Kidney capillary endothelial cell (primary cell): ENCODE data around the gene CAMTA1.
"Not testable (repeated sequence)": the region's sequence is repeated elsewhere in the genome, so short reads cannot be mapped to it uniquely, and the experiment has no call there.

Experiments
- DNase-seq: peaks from one replicate; pipeline ENCODE4 v3.0.0-alpha.2; 2018; ENCODE audit warnings: low spot score

CAMTA1 gene

DNA sequence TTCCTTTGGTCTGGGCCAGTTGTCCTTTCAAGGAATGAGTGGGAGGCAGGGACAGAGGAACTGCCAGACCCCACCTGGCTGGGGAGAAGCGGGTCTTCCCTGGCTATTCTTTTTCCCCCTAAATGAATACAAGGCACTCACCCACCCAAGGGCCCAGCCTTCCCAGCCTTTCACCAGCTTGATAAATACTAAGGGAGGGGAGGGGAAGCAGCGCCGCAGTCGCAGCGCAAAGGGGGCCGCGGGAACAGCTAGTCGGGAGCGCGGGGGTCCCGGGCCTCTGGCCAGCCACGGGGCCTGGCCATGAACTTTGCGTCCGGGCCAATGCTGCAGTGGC lies 894.6 kb downstream of the CAMTA1 start:
- DNase-seq, result no peak

DNA sequence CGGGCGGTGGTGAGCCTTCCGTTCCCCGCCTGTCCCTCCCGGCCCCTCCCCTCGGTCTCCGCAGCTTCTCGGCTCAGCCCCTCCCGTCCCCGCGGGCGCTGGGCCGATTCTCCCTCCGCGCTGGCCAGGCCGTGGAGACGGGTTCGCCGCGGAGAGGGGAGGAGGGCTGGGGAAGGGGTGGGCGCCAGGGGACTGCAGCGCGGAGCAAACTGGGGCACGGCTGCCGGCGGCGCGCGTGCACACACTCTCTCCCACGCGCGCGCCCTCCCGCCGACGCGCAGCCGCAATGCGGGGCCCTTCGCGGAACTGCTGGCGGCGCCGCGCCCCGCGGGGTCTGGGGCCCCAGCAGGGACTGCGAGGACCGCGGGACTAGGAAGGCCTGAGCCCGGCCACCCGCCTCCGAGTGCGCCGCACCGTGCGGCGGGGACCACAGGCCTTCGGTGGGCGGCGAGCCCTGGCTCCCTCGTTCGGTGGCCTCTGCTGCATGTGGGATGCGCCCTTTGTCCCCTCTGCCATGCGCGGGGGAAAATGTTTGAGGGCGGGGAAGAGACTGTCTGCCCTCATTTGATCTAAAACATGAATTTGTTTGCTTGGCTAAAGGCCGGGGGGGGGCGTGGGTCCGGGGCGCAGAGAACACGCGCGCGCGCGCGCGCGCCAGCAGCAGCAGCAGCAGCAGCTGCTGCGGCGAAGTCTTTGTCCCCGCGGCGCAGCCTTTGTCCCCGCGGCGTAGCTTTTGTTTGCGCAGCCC lies 895.1 kb downstream of the CAMTA1 start:
- peak; percentile 46 for DNase-seq

DNA sequence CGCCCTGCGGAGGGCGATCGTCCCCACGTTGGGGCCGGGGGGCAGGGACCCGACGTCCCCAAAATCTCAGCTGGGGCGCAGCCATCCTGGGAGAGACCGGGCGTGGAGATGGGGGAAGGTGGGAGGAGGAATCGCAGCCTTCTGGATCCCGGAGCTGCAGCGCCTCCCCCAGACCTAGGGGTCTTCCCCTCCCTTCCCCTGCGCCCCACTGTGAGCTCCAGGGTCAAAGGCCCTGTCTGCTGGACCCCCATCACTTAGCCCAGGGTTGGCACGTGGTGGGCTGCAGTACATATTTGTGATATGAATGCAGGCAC lies 895.7 kb downstream of the CAMTA1 start:
- DNase-seq, result no peak

DNA sequence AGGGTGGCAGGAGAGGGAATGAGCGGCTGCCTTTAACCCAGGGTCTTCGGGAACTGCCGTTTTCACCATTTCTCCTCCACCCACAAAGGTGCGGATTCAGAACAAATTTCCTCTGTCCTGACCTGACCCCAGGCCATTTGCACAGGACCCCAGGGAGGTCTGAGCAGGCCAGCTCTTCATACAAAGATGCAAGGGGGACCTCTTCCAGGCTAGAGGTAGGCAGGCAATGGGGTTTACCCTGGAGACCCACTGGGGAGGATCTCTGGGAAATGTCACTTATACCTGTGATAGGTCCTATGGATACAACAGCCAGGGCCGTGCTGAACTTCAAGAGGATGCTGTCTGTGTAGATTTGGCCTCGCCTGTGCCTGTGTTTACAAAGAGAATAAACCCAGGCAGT lies 896.1 kb downstream of the CAMTA1 start:
- no peak for DNase-seq

DNA sequence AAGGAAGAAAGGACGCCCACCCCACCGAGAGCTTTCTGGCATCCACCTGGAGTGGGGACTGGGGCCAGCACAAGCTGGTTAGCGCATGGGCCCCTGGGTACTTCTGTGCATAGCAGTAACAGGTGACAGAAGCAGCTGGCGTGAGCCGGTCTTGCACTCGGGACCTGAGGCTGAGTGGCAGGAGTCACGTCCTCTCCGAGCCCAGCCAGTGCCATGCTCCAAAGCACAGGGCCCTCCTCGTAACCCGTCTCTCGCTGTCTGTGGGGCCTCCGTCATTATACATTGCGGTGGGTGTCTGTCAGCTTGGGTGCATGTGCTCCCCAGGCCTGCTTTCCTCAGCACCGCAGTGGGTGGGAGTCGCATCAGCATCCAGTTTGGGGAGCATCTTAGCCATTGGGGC lies 898.3 kb downstream of the CAMTA1 start:
- no peak for DNase-seq

DNA sequence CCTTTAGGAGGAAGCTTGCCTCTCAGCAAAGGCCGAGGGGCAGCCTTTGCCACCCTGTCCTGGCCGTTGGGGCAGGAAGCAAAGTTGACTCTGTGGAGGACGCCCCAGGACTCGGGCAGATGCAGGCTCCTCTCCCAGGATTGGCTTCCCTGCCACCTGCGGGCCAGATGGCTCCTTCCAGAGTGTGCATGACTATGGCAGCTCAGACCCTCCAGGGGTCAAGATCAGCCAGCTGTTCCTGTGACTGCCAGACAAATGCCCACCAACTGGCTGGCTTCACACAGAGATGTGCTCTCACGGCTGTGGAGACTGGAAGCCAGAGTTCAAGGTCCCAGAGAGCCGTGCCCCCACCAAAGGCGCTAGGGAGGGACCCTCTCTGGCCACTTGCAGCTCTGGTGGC lies 898.9 kb downstream of the CAMTA1 start:
- no peak for DNase-seq

DNA sequence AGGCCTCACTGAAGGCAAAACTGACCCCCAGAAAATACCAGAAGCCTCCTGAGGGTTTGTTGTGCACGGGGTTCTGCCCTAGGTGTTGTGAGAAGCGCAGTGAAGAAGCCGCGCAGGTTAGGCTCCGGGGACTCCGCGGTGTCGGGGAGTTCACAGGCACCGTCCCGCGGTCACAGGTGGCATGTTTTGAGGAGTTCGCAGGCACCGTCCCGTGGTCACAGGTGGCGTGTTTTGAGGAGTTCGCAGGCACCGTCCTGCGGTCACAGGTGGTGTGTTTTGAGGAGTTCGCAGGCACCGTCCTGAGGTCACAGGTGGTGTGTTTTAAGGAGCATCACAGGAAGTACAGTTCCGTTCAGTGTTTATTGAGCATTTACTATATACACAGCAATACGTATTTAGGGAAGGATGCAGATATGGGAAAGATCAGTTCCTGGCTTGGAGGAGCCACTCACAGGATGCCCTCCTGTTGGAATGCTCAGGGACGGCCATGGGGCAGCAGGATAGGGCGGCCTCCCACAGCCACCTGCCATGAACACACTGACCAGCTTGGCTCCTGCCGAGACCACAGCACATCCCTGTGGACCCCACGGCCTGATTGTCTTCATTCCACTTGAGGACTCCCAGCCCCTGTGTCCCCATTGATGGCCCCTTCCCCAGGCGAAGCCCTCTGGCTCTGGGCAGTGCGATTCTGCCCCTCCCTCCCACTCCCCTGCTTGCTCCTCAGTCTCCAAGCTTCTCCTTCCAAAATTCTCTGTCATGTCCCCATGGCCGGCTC lies 899.8 kb downstream of the CAMTA1 start:
- no peak for DNase-seq

DNA sequence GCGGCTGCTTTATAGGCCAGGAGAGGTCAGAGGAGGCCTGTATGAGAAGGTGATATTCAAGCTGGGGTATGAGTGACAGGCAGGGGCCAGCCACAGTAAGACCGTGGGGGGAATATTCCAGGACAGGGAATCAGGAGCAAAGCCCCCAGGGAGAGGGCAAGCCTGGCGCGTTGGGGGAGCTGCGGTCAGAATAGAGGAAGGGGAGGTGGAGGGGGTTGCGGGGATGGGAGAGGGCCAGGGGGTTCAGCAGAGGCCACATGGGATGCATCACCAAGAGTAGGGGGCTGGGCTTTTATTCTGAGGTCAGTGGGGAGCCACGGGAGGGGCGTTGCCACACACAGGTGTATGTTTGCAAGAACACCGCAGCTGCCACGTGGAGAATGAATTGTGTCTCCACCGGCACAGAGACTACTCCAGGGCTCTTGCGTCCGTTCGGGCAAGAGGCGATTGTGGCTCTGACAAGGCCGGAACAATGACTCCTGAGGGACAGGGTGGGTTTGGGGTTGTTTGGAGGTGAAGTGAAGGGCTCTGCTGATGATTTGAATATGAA lies 901.1 kb downstream of the CAMTA1 start:
- DNase-seq, result no peak

DNA sequence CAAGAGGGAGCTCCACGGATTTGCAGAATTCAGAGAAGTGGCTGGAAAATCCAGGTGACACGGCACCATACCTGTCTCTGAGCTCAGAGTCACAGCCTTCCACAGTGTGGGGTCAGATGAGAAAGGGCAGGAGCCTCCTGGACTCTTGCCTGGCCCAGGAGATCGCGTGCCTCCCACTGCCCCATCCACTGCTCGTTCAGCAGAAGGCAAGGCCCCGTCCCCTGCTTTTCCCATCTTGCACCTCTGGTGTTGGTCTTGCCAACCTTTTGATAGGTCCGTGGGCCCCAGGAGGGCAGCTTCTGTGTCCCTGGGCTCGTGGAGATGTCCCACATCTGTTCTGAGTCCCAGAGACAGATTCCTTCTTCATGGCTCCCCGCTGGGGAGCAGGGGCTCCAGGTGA lies 902.2 kb downstream of the CAMTA1 start:
- DNase-seq, result no peak

DNA sequence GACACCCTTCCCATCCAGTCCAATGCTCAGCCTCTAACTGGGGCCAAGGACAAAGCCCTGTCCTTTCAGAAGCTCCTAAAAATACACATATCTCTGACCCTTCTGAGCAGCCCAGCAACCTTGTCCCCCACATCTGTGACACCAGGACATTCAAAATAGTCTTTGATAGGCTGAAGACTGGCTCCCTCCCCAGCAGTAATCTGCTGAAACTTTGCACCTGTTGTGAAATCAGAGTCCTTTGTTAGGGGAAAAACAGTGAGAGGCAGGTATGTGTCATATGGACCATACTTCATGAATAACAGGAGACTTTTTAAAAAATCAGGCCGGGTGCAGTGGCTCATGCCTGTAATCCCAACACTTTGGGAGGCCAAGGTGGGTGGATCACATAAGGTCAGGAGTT lies 903.4 kb downstream of the CAMTA1 start:
- no peak for DNase-seq

DNA sequence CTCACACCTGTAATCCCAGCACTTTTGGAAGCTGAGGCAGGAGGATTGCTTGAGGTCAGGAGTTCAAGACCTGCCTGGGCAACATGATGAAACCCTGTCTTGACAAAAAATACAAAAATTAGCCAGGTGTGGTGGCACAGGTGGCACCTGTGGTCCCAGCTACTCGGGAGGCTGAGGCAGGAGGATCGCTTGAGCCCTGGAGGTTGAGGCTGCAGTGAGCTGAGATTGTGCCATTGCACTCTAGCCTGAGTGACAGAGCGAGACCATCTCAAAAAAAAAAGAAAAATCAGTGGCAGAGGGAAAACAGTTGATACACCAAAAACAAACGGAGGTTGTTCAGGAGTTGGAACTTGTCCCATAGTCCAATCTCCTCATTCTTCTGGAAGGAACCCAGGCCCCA lies 904.1 kb downstream of the CAMTA1 start:
- DNase-seq, result not testable (repeated sequence)

DNA sequence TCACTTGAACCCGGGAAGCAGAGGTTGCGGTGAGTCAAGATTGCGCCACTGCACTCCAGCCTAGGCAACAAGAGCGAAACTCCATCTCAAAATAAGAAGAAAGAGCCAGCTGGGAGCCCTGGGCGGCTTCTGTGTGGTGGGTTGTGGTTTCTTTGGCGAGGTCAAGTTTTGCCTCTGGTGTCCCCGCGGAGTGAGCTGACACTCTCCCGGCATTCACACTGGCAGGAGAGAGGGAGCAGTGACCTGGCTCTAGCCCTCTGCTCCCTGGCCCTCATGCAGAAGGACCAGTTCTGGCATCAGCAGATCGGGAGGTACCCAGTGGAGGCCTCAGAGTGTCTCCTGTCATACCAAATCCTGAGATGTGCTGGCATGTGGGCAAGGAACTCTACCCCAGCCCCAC lies 904.8 kb downstream of the CAMTA1 start:
- DNase-seq, result no peak

DNA sequence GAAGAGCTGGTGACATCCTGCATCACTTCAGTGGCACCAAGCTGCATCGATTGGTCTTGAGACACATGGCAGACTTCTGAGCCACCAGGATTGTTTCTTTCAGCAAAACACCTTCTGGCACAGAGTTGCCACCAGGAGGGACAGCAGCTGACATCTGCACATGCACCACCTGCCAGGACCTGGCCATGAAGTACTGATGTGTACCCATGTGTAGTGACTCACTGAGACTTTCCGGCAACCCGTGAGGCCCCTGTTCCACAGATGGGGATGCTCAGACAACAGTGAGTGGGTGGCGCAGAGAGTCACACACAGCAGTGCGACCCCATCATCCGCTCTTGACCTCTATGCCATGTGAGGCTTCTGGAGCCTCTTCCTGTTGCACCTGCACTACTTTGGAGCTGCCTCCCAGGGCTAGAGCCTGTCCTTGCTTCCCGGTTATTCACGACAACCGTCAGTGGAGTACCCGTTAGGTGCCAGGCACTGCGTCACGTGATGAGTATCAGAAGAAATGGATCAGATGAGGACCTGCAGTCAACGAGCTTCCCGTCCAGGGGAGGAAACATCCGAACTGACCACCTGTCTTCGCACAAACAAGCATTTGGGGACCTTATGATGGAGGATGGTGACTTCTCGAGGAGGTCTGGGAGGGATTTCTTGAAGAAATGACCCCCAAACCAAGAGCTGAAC lies 905.4 kb downstream of the CAMTA1 start:
- DNase-seq, result no peak

DNA sequence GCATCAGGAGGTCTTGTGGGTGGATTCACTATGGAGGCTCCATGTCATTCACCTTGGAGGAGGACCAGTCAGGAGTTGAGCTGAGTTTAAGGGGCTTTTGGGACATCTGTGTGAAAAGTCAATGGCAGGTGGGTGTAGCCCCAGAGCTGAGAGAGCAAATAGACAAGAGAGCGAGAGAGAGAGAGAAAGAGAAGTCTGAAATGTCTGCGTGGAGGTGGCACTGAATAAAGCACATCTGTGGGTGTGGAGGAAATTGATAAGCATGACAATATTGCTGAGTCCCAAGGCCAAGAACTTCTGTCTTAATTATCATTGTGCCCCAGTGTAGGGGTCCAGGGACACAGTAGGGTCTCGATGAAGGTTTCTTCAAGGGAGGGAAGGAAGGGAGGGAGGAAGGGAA lies 906.3 kb downstream of the CAMTA1 start:
- DNase-seq, result no peak

DNA sequence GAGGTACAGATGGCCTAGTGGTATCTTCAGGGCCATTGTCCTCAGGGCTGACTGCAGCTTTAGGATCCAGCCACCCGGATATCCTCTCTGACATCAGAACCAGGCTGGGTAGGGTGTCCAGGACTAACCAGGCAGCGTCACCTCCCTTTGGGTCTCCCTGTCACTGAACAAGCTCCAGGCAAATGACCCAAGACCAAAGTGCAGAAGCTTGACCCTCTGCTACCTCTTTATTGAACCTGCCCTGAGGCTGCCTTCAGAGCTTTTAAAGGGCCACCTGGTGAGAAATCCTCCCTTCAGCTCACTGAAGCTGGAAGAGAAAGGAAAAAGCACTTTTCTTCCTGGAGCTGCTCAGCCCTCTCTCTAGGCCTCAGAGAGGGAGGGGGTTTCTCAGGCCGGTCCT lies 906.8 kb downstream of the CAMTA1 start:
- DNase-seq, result no peak

DNA sequence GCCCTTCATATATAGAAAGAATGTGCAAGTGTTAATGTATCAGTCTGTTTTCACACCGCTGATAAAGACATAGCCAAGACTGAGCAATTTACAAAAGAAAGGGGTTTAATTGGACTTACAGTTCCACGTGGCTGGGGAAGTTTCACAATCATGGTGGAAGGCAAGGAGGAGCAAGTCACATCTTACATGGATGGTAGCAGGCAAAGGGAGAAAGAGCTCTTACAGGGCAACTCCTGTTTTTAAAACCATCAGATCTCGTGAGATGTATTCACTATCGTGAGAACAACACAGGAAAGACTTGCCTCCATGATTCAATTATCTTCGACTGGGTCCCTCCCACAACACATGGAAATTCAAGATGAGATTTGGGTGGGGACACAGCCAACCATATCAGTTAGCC lies 907.8 kb downstream of the CAMTA1 start:
- not testable (repeated sequence) for DNase-seq

DNA sequence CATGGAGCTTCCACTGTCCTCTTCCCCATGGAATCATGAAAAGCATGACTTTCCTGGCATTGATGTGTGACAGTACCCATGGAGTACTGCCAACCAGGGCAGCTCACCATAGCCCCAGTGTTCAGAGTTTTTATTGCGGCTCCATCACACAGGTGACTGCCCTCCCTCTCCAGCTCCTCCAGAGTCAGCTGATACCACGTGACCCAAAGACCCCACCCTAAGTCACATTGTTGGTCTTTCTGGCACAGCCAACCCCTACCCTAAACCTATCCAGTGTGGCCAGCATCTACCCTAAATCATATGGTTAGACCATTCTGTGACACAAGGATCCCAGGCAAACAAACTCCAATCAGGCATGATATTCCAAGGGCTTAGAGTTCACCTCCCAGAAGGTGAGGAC lies 908.4 kb downstream of the CAMTA1 start:
- no peak for DNase-seq

DNA sequence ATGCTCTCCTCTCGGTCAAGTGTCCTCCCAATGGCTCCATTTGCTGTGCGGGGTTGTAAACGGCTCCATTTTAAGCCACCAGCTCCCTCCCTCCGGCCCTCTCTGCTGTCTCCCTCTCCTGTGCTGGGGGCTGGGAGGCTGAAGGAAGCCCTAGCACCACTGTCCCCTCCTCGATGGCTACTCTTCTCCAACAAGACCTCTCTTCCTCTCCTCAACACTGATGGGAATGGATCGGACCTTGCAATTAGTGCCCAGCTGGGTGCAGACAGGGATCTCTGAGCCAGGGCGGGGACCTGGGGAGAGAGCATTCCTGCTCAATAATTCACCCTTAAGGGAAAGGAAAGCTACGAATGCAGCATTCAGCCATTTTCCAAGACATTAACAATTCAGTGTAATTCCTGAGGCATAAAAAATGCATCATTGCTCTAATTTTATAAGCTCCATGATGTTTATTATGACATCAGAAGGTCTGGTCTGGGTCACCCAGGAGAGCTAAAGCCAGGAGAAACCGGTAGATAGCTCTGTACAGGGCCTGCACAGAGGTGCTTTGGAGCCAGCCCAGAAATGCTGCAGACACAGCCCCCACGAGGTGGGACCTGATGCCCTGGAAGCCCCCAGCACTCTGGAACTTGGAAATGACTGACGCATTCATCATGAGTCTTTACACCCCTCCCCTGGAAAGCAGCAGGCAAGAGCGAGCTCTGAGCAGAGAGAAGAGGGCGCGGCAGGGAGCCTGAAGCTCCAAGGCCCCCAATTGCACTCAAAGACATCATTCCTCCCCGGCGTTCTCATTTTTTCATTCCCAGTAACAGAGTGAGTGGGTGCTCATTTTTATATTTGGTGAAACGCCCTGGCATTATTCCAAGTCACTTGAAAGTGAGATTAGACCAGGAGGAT lies 909.6 kb downstream of the CAMTA1 start:
- no peak for DNase-seq

DNA sequence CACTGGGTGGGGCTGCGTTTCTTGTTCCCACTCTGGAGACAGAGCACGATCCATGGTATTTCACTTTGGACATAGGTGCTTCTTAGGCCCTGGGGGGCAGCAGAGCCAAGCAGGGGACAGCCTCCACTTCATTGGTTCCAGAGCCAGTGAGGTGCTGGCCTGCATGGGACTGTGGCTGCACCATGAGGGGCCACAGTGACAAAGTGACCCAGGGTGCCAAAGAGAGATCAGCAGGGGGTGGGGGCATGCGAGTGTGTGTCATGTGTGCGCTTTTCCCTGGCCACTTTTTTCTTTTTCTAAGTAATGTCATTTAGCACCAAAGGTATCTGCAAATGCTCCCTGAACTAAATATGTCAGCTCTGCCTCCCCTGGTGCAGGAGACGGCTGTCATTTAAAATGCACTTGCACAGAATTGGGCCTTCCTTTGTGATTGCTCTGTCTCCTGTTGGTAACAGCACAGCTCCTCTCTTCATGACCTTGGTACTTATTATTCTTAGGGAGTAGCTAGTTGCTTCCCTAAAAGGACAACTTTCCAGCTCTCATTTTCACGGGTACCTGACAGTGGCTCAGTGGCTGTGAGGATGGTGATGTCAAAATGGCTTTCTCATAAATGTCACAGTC lies 910.4 kb downstream of the CAMTA1 start:
- no peak for DNase-seq

DNA sequence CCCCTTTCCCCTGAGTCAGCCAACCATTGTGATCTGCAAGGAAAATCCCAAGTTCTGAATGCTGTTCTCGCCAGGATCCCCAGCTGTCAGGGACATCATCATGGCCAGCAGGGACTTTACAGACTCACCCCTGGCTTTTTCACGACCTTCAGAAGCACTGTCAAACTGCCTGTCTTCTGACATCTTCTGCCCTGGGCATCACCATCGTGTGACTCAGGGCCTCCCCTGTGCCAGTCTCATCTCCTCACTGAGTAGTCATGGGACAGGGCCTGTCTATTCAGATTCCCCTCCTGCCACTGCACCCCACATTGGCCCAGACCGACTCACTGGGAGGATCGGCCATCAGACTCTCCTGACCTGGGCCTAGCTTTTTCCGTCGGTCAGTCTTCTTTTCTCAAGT lies 913.4 kb downstream of the CAMTA1 start:
- DNase-seq, result no peak

DNA sequence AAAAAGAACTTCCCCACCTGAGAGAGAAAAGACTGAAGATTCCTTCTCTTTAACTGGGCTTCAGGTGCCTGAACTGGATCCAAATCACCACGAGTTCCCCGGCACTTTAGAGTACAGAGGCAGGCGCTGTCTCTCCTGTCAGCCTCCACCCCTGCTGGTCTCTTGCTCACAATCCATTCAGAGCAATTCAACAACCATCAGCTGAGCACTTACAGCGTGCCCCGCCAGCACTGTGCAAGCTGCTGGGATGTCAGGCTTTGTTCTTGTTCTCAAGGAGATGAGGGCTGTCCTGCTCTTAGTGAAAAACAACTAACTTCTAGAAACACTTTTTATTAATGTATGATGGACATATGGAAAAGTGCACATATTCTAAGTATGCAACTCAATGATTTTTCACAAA lies 917.1 kb downstream of the CAMTA1 start:
- DNase-seq, result no peak
